Embryonic facial prominence (tissue), 1 donor: Measurements from ENCODE around the gene PTPRM.

ENCODE experiments used
- DNase-seq: peaks from one replicate; pipeline ENCODE4 v3.0.0-alpha.2; 2016; ENCODE audit errors: extremely low spot score

Gene PTPRM

DNA sequence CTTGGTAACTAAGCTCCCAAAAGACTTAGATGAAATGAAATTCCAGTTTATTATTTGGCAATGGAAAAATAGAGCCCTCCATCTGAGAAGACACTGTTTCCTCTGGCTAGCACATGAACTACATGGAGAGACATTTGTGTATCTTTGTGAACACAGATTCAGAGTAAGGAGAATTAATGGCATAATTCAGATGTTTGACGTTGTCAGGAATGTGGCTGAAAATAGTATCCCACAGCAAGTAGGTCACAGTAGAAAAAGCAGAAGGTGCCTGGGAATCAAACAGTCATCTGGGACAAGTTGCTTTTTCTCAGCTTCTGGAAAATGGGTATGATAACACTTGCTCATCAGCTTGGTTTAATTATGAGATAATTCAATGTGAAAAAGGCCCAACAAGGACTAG is 288.6 kb downstream of the PTPRM start:
- DNase-seq, result no peak

DNA sequence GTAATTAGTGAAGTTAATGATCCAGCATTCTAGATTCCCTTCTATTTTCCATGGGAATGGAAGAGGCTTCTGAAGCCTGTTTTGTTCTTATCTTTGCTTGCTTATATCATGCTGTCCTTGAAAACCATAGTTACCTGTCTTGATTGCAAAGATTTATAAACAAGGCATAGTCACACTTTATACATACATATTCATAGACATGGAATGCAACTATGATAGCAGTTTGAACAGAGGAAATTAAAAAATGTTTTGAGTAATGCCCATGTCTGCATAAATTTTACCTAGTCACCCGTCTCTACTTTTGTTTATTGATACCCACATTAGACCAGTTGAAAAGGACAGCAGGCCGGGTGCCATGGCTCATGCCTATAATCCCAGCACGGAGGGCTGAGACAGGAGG is 289.0 kb downstream of the PTPRM start:
- DNase-seq, result no peak

DNA sequence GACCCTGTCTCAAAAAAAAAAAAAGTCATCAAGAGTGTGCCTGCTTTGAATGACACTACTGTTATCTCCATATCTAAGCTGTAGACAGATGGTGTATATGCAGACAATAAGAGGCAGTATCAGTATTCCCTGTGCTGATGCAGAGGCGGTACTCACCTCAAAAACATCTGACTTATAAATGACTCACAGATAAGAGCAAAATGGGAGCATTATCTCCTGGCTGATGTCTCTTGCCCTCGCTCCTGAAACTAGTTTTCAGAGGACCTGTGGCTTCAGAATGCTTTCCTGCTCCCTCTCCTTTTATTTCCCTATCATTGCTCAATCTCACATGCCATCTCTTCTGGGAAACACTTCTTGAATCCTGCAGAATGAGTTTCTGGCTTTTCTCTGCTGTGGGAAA is 289.6 kb downstream of the PTPRM start:
- DNase-seq, result no peak

DNA sequence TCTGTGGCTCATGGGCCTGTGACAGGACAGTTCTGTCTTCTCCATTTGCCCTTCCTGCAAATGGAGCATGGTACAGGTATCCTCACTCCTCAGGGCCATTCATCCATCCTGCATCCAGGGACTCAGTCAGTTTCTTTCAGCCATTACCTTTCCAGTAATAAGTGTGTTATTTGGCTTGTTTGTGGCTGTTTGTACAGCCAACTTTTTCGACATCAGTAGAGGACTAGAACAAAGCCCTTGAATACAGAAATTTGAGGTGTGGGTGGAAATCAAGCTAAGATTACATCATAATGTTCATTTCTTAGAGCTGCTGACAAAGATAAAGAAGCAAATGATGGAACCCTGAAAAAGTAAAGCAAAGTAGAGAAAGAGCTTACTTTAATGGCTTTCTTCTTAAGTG is 290.4 kb downstream of the PTPRM start:
- DNase-seq, result no peak

DNA sequence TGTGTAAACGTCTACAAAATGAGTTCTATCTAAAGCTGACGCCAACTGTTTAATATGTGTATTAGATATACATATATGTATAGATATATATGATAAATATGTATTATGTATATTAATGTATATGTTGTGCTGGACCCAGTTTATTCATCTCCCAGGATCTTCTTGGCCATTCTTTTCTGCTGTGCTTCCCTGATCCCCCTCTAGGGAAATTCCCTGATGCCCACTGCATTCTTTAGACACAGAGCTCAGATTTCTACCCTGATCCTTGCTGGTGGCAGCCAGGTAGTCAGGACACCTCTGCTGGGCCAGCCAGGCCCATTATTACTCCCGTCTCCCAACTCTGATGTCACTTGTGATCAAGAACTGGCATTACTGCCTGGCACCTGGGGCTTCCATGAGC is 292.0 kb downstream of the PTPRM start:
- DNase-seq, result no peak

DNA sequence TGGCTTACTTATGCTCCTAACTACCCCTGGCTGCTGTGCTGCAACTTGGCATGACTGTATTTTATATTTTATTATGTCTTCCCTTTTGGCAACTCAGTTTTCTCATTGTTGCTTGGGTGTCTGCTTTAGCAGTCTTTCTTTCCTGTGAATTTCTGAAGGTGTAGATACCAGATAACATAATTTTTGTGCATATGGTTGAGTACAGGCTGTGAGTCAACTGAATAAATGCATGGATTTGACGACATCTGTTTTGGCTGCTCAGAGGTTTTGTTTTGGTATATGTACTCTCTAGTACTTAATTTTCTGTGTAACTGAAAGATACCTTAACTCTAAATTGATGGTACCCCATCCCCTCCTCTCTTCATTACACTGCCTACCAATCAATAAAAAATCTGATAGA is 303.1 kb downstream of the PTPRM start:
- DNase-seq, result no peak

DNA sequence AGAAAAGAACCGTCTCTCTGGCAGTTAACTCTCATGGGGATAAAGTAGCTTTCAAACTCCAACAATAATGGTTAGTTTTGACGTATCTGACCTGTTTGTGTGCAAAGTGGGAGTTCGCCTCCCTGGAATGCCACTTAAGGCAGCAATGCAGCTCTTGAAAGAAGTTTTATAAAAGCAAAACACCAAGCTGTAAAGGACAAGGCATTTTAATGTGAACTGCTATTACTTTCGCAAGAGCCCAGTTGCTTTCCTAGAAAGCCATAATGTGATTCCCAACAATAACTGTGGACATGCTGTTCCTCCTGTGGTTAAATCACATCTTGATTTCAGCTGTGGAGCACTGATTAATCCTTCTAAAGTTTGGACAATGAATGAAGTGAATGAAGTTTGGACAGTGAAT is 303.7 kb downstream of the PTPRM start:
- DNase-seq, result no peak

DNA sequence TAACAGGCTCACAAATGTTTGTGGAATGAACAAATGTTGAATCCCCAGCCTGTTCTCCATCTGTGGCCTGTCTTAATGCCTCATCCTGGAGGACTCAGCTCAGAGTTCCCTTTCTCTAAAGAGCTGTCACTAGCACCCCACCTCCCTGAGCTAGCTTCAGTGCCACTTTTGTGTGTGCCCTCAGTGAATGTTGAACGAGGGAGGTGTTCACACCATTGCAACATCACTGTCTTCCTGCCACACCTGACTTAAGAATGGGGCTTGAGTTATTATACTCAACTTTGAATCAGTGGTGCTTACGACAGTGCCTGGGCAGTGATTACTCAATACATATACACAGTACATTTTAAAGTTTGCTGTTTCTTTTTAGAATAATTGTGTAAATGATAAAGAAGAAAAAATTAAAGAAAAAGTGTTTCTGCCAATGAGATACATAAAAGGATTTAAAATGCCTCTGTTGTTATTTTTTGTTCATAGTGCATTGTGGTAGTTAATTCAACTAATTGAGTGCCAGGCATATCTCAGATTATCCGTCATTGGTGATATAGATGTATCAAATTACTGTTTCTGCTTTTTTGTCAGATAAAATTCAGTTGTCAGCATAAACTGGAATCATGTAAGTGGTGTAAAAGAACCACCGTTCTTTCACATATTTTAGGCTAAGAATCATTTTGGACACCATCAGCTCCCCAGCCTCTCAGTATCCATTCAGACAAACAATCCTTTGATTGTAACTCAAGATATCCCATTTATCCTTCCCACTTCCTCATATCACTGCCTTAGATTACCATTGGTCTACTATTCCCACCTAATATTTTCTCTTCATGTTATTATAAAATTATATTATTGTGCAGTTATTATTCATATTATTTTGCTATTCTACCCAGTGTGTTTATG is 304.7 kb downstream of the PTPRM start:
- DNase-seq, result no peak

DNA sequence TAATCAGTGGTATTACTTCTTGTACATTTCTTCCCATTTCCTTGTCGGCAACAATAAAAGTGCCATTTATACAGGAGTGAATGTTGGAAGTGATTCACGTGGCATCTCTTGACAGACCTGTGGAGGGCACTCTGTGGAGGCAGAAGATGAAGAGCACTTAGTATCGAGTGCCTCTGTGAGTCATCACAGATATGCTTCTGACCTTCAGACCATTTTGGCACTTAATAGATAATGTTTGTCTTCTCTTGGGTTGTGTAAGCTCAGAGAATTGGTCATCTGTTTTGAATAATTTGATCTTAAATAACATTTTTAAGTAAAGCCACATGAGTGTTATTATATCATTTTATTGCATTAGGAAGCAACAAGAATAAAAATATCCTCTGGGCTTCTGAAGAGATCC is 305.5 kb downstream of the PTPRM start:
- DNase-seq, result no peak

DNA sequence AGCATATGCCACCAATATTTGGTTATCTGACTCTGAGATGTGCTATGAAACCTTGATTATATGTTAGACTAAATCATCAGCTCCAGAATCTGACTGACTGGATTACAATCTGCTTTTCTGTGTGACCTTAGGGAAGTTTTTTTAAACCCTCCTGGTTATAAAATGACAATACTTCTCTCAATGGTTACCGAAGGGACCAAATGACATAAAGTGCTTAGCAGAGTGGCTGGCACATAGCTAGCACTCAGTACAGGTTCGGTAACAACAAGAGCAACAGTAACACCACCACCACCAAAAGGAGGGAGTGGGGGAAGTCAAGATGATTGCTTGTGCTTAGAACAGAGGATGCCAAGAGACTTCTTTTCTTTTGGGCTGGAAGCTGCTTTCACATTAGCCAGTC is 306.2 kb downstream of the PTPRM start:
- no peak for DNase-seq

DNA sequence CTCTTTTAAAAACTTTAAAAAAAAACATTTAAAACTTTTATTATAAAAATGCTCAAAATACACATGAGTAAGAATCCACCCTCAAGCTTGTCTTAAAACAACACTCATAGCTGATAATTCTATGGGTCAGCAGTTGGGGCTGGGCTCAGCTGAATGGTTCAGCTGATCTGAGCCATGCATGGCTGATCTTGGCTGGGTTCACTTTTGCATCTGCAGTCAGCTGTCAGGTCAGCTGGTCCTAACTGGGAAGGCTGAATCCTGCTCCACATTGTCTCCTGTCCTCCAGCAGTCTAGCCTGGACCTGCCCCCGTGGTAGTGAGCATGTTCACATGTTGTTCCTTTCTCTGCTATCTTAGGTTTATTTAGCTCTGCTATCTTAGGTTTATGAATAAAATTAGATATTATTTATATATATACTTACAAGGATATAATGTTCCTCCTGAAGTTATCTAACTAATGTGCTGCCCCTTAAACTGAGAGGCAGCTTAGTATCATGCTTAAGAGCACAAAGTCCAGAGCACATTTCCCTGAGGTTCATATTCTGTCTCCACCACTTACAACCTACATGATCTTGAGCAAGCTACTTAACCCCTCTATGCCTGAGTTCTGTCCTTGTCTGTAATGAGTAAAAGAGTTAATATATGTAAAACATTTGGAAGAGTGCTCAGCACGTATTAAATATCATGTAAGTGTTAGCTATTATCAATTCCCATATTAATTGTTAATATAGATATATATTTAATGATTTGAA is 309.4 kb downstream of the PTPRM start:
- DNase-seq, result no peak

DNA sequence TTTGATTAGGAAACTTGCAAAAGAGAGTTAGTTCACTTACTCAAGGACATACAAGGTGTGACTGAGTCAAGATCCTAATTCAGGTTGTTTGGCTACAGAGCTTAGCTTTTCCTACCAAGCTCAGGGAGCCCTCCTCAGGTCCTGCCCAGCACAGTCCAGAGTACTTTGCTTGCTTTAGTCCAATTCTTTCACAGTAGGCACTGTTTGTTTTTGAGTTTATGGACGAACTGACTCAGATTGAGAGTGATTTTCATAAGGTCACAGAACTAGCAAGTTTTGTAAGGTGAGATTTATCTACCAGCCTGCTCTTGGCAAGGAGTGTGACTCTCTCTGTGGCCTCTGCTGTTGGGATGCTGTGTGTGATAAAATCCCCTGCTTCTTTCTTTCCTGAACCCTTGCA is 310.5 kb downstream of the PTPRM start:
- no peak for DNase-seq

DNA sequence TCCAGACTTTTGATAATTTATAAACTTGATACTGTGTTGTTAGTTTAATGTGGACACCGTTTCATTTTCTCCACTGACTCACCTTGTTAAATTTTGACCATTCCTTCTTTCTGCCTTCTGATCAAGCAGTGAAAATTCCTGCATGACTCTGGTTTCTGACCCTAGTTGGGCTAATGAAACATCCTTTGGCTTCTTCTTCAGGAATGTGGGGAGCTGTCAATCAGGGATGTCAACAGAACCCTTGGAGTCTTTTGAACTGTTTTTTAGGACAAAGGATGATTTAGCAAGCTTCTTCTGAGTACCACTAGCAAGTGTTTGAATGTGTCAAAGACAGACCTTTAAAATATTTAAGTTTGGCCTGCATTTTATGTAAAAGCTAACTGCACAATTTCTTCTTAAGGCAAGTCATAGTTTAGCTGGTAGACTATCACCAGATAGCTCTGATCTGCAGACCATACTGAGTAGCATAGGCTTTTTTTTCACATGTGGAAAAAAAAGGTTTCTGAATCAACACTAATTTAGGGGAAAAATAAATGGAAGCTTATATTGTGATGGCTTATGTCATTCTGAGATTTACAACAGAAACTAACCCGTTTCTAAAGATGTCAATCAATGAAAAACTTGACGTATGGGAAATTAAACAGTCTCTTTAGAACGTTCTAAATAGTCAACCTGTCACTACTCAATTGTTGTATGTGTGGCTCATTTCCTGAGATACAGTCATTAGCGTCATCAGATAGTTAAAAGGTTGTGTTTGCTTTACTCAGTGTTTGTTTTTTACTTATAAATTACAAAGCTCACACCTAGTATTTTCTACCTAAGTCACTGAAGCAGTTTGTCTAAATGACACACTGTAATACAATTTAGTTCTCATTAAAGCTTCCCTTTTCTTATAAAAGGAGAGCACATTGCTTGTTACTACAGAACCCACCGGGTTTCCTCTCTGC is 311.4 kb downstream of the PTPRM start:
- no peak for DNase-seq

DNA sequence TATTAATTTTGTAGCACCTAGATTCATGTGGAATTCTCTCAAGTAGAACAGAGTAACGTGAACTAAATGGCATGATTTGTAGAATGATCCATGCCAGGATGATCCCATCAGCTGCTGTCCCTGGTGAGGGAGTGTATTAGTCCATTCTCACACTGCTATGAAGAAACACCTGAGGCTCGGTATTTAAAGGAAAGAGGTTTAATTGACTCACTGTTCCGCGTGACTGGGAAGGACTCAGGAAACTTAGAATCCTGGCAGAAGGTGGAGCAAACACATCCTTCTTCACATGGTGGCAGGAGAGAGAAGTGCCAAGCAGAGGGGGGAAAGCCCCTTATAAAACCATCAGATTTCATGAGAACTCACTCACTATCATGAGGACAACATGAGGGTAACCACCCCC is 312.6 kb downstream of the PTPRM start:
- no peak for DNase-seq

DNA sequence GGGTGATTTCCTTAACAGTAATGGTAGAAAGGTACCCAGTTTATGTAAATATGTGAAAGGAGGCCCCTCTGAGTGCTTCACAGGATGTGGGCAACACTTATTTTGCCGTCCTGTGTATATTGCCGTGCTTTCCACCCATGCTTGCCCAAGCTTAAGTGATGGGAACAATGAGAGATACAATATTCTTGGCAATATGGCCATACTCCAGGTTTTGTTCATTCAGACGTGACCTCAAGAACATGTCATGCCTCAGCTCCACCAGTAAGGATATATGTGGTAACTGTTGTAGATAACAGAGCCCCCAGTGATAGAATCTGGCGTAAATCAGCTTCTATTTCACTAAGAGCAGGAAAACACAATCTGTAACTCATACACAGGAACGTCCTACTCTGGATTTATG is 318.7 kb downstream of the PTPRM start:
- no peak for DNase-seq

DNA sequence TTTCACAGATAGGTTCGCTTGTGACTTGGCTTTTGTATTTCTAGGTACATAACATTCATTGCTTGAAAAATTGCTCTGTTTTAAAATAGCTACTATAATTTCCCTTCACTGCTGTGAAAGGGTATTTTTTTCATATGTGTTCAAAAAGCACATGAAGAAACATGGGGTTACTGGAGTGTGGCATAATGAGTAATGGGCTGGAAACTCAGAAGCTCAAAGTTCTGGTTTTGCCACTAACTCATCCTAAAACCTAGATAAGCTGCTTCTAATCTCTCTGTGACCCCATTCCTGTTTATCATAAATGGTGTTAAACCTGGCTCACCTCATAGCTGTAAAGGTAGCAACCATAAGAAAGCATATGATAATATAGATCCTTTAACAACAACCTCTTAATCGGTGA is 319.3 kb downstream of the PTPRM start:
- no peak for DNase-seq

DNA sequence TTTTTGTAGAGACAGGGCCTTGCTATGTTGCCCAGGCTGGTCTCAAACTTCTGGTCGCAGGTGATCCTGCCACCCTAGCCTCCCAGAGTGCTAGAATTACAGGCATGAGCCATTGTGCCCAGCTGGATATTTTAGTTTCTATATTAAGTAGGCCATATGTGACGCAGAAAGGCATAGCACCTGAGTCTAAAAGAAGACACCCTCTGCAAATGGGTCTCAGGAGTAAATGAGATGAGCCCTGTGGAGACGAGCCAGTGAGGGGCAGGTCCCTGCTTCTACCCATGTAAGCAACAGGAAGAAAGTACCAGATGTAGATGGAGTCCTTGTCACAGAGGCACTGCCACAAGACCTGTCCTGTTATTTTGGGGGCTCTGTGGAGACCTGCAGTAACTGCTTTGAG is 322.4 kb downstream of the PTPRM start:
- no peak for DNase-seq

DNA sequence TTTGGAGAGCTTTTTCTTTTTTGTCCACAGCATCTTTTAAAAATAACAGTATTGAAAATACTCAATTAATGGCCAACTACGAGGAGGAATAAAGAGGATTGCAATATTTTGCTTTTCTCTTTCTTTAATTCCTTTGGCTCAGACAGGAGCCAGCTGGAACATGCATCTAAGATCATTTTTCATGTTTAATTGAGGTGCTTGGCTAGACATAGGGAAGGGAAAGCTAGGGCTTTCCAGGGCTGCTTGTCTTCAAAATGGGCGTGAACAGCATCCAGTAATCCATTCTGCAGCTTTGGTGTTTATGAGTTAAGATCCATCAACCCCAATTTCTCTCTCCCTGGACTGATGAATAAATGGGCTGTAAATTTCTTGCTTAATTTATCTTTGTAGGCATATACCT is 323.0 kb downstream of the PTPRM start:
- no peak for DNase-seq

DNA sequence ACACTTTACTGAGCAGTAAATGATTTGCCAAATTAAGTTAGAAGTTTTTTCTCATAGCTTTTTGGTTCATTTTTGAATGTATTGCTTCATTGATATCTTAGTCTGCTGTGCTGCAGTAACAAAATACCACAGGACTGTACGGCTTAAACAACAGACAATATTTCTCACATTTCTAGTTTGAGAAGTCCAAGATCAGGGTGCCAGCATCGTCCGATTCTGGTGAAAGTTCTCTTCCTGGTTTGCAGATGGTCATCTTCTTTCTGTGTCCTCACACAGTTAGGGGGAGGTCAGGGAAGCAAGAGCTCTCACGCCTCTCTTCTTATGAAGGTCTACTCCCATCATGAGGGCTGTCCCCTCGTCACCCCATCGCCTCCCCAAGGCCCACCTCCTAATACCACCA is 325.4 kb downstream of the PTPRM start:
- no peak for DNase-seq

DNA sequence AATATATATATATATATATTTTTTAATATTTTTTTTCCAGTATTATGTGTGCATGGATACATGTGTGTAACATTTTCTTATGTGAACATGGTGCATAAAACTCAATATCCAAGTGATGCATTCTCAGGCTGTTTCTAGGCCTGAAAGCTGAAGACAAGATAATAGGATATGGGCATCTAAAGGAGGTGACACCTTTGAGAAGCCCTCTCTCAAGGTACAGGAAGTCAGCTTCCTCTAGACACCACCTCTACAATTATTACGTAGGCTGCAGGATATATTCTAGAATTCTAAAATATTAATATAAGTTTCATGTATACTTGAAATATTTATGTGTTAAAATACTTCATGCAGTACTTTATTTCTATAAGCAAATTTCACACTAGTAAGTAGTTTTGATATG is 327.5 kb downstream of the PTPRM start:
- no peak for DNase-seq

DNA sequence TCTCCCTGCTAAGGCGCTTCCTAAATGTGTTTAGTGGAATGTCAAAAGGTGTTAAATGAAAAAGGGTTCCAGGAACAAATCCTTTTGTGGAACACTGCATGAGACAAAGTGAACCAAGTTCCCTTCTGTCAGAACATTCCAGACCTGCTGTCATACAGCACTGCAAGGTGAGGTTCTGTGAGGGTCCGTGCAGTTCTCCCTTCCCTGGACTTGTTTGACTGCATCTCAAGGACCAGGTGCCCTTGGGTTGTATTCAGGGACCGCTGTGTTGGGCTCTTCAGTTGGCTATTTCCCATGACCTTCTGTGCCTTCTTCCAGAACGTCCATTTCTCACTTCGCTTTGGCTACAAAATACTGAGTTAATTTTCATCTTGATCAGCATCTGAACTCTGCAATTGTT is 328.2 kb downstream of the PTPRM start:
- DNase-seq, result no peak

DNA sequence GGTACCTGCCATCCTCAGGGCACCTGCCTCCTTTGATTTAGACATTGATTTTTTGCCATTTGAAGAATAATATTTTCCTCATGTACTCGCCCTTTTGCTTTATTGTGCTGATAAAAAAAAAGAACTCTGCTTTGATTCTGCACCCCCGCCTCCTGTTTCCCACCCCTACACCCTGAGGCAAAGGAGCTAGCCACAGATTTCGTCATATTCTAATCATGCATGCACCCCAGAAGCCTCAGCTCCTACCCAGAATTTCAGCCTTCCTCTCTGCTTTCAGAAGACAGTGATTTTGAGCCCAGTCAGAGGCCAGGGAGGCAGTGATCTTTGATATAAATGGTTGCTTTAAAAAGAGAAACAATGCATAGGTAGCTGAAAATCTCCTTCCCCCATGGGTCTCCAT is 329.0 kb downstream of the PTPRM start:
- DNase-seq, result no peak
